B cell (primary cell): ENCODE results near the gene GMCL1. TPM values are rescaled to one million over a fixed set of nuclear protein-coding genes. Genes with fewer than 3 reads are reported as not detected.

ENCODE experiments used
- ATAC-seq: fragments of 200-7000 bp; cut with Tn5 transposase; one replicate; pipeline ENCODE4 v1.10.0; 2021; ENCODE audit warnings: low read depth, mild to moderate bottlenecking, moderate number of reproducible peaks, moderate library complexity
- CTCF ChIA-PET: fragments of 350-600 bp; sonication (Branson Sonifier 250); formaldehyde crosslinking; loops from one replicate; lab custom pipeline; 2021; ENCODE audit warnings: antibody characterized with exemption, inconsistent platforms; lab: Charles Lee
- POLR2A ChIA-PET: fragments of 350-600 bp; sonication (Branson Sonifier 250); formaldehyde crosslinking; loops from one replicate; lab custom pipeline; 2021; ENCODE audit warnings: antibody characterized with exemption; lab: Charles Lee
- DNase-seq: peaks from one replicate; pipeline ENCODE4 v3.0.0; 2013
- H2AFZ ChIP-seq: 2 replicates; pipeline ENCODE4 v1.6.1; 2012; ENCODE audit warnings: mild to moderate bottlenecking, low read depth, low read length; ENCODE audit not compliant: insufficient read depth, poor library complexity, severe bottlenecking
- H3K27ac ChIP-seq, 2 donors: 1 replicate in 1 of 2; 2 replicates in 1 of 2; pipeline ENCODE4 v1.5.1; 2012 to 2013; ENCODE audit warnings: low read length in 2 of 2, mild to moderate bottlenecking in 2 of 2, moderate library complexity in 1 of 2
- H3K27me3 ChIP-seq, 4 experiments: fragments of 200-600 bp in 1 of 4; sonication (generic) in 1 of 4; replicated peaks in 1 of 4; 1 replicate in 2 of 4; 2 replicates in 2 of 4; pipeline versions ENCODE4 v1.6.1 to v1.7.0; 2013 to 2016; ENCODE audit warnings: low read length in 3 of 4, mild to moderate bottlenecking in 2 of 4, mixed read lengths in 1 of 4, moderate library complexity in 1 of 4; ENCODE audit not compliant: insufficient read depth in 4 of 4, control insufficient read depth in 3 of 4; ENCODE audit errors: control extremely low read depth in 1 of 4
- H3K36me3 ChIP-seq, 2 experiments: replicated peaks in 1 of 2; 1 replicate in 1 of 2; 2 replicates in 1 of 2; pipeline versions ENCODE4 v1.6.1 to v1.7.1; 2013; ENCODE audit warnings: low read length in 1 of 2; ENCODE audit not compliant: insufficient read depth in 2 of 2, control insufficient read depth in 1 of 2; ENCODE audit errors: control extremely low read depth in 1 of 2, extremely low read depth in 1 of 2
- H3K4me1 ChIP-seq, 2 donors: fragments of 200-600 bp in 1 of 2; sonication (generic) in 1 of 2; 1 replicate in 1 of 2; 2 replicates in 1 of 2; pipeline versions ENCODE4 v1.5.1 to v1.6.1; 2013 to 2017; ENCODE audit warnings: low read length in 2 of 2; ENCODE audit not compliant: control insufficient read depth in 2 of 2, insufficient read depth in 2 of 2
- H3K4me2 ChIP-seq: replicated peaks from 2 replicates; pipeline ENCODE3; 2012; ENCODE audit warnings: mild to moderate bottlenecking, low read depth, low read length; ENCODE audit not compliant: poor library complexity, severe bottlenecking
- H3K4me3 ChIP-seq, 5 experiments: fragments of 200-600 bp in 1 of 5; sonication (generic) in 1 of 5; 1 replicate in 3 of 5; 2 replicates in 2 of 5; pipeline versions ENCODE4 v1.5.1 to v1.7.0; 2011 to 2016; ENCODE audit warnings: low read length in 4 of 5, mild to moderate bottlenecking in 4 of 5, low read depth in 2 of 5, control low read depth in 1 of 5, moderate library complexity in 1 of 5; ENCODE audit not compliant: insufficient read depth in 1 of 5; ENCODE audit errors: control extremely low read depth in 1 of 5, extremely low read depth in 1 of 5
- H3K79me2 ChIP-seq: fragments of 200-600 bp; sonication (generic); one replicate; pipeline ENCODE4 v1.6.0; 2016; ENCODE audit warnings: low read length; ENCODE audit not compliant: control insufficient read depth, insufficient read depth
- H3K9ac ChIP-seq: fragments of 200-600 bp; sonication (generic); 2 replicates; pipeline ENCODE4 v1.6.1; 2017; ENCODE audit warnings: mild to moderate bottlenecking, low read length, moderate library complexity
- H3K9me3 ChIP-seq, 3 donors: one replicate each; pipeline versions ENCODE4 v1.6.1 to v1.7.1; 2013; ENCODE audit warnings: low read length in 2 of 3; ENCODE audit not compliant: control insufficient read depth in 2 of 3, insufficient read depth in 1 of 3; ENCODE audit errors: control extremely low read depth in 1 of 3
- H4K20me1 ChIP-seq: 2 replicates; pipeline ENCODE4 v1.6.0; 2012; ENCODE audit warnings: mild to moderate bottlenecking, low read length; ENCODE audit not compliant: insufficient read depth, control insufficient read depth, poor library complexity, severe bottlenecking
- H3K27ac Mint-ChIP-seq: one replicate; pipeline ENCODE4 v1.8.0; 2021; ENCODE audit warnings: mixed read lengths
- H3K27me3 Mint-ChIP-seq: one replicate; pipeline ENCODE4 v1.8.0; 2021; ENCODE audit warnings: mixed read lengths
- H3K4me1 Mint-ChIP-seq: one replicate; pipeline ENCODE4 v1.8.0; 2021; ENCODE audit warnings: mixed read lengths
- H3K4me3 Mint-ChIP-seq: one replicate; pipeline ENCODE4 v1.8.0; 2021; ENCODE audit warnings: mixed read lengths
- H3K9me3 Mint-ChIP-seq: one replicate; pipeline ENCODE4 v1.8.0; 2022; ENCODE audit warnings: mixed read lengths; ENCODE audit not compliant: insufficient read depth
- CTCF ChIP-seq: fragments of 200-600 bp; IDR thresholded peaks from one replicate; pipeline ENCODE4 v1.8.0; 2022; ENCODE audit warnings: antibody characterized with exemption, mild to moderate bottlenecking
- EZH2 ChIP-seq: IDR thresholded peaks from 2 replicates; pipeline ENCODE4 v1.6.1; 2012; ENCODE audit warnings: borderline replicate concordance, low read depth, mild to moderate bottlenecking, moderate library complexity, low read length; ENCODE audit not compliant: insufficient read depth, poor library complexity, severe bottlenecking
- WGBS: methylation state at CpG from one replicate; pipeline ENCODE4 v1.1.5; 2013; ENCODE audit warnings: missing lambda C conversion rate; ENCODE audit not compliant: insufficient coverage; 5-methylcytosine and 5-hydroxymethylcytosine counted together
- intact Hi-C: fragments of 100-400 bp; cut with micrococcal nuclease; formaldehyde crosslinking; loops from one replicate; pipeline ENCODE4 v1.10.0; 2022
- polyA plus RNA-seq: library from polyadenylated mRNA; depleted of rRNA; stranded (reverse); fragments of >200 nt; gene quantifications from 2 replicates; pipeline ENCODE4 v1.2.3, GENCODE V29; 2012
- total RNA-seq, 2 donors: library from RNA; stranded (reverse); fragments of 120-200 nt in 1 of 2; gene quantifications; 1 replicate in 1 of 2; 2 replicates in 1 of 2; pipeline versions ENCODE4 v1.2.3 to v1.2.4, GENCODE V29; 2013 to 2022

The GMCL1 gene
- total and polyA plus RNA-seq, 2 donors (not counting 1 experiment from before 2014, with no cell fraction given): 6.0 to 26.3 TPM

DNA sequence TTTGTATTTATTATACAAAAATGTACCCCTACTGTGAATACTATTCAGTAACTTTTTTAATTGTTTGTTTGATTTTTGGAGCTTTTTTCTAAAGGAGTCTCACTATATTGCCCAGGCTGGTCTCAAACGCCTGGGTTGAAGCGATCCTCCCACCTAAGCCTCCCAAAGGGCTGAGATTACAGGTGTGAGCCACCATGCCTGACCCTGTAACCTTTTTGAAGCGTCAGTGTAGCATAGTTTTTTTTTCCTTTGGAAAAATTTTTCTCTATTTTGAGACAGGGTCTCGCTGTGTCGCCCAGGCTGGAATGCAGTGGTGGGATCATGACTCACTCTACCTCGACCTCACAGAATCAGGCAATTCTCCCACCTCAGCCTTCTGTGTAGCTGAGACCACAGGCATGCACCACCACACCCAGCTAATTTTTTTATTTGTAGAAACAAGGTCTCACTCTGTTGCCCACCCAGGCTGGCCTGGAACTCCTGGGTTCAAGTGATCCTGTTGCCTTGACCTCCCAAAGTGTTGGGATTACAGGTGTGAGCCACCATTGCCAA is 2.0 kb downstream of the GMCL1 start:
- Histone ChIP-seq H2AFZ (no peak overlapping the region), H3K27me3 (no peaks in the 10 kb centered on the region), H3K79me2 (peaks cover 67% of the 10 kb centered on the region), H3K27ac (no peak overlapping the region), H3K4me3 (no peak overlapping the region), H3K36me3 (peaks cover 0 to 3% of the 10 kb centered on the region in 2 experiments), H3K4me1 (peaks cover 24 to 26% of the 10 kb centered on the region in 2 donors), H4K20me1 (peaks cover 19% of the 10 kb centered on the region), H3K4me2 (peak overlapping the region; percentile 78), H3K9ac (no peak overlapping the region), H3K9me3 (no peaks in the 10 kb centered on the region)
- Mint-ChIP-seq H3K27me3 (no peaks in the 10 kb centered on the region), H3K27ac (no peak overlapping the region), H3K9me3 (no peaks in the 10 kb centered on the region), H3K4me3 (peak overlapping the region; percentile 49), H3K4me1 (peaks cover 55% of the 10 kb centered on the region)
- DNase-seq: no peak
- ChIA-PET POLR2A (no interaction called here), CTCF (interaction anchor here (1.3 kb wide), 1 partner anchor 107 kb away, joined by 3 read pairs; no protein-coding TSS in a partner anchor)
- ATAC-seq: no peak
- intact Hi-C loops: no loop called here
- no peak for TF ChIP-seq CTCF
- no peak for TF ChIP-seq EZH2
- 100% methylated on average over 2 of the region's 6 CpGs for WGBS

DNA sequence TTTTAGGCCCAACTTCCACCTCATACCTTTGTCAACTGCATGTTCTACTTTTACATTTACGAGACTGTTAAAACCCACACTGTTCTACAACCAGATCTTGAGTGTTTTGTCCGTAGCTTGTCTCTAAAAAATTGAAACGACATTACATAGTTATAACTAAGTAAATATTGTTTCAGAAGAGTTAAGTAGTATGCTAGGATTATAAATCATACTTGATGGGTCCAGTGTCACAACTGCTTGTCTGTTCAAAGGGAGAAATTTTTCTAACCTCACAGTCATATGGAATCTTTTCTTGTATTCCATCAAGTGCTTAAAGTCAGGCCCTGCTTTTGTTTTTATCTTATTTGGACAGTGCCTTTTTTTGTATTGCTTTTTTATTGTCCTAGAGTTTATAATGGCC is 4.3 kb downstream of the GMCL1 start:
- Histone ChIP-seq H3K9me3 (no peaks in the 10 kb centered on the region), H3K4me3 (no peak overlapping the region), H3K4me1 (peaks cover 20 to 24% of the 10 kb centered on the region in 2 donors), H3K79me2 (peaks cover 69% of the 10 kb centered on the region), H2AFZ (no peak overlapping the region), H3K27me3 (no peaks in the 10 kb centered on the region), H3K4me2 (no peak overlapping the region), H3K36me3 (peaks cover 0 to 5% of the 10 kb centered on the region in 2 experiments), H4K20me1 (peaks cover 19% of the 10 kb centered on the region), H3K27ac (no peak overlapping the region), H3K9ac (no peak overlapping the region)
- ATAC-seq (no peak), DNase-seq (no peak)
- Mint-ChIP-seq H3K27me3 (no peaks in the 10 kb centered on the region), H3K27ac (no peak overlapping the region), H3K4me3 (no peak overlapping the region), H3K4me1 (peaks cover 51% of the 10 kb centered on the region), H3K9me3 (no peaks in the 10 kb centered on the region)
- intact Hi-C loops: no loop called here
- no CpG with 5 or more reads among the region's 3 CpGs for WGBS
- POLR2A ChIA-PET: no interaction called here
- no peak for TF ChIP-seq CTCF
- TF ChIP-seq EZH2: no peak
- CTCF ChIA-PET: no interaction called here
